OCI-LY7 (cell line): Measurements from ENCODE around the gene GRK5. TPM values are rescaled to one million over a fixed set of nuclear protein-coding genes. Genes with fewer than 3 reads are reported as not detected.

Experiments
- BruUV-seq: library from RNA; stranded (reverse); fragments of 400-500 nt; replicated peaks from 2 replicates; lab custom pipeline; 2021; lab: Mats Ljungman, UMichigan
- CTCF ChIA-PET: fragments of 300-600 bp; sonication (Branson Sonifier 250); formaldehyde crosslinking; loops from one replicate; lab custom pipeline; 2022; ENCODE audit warnings: antibody characterized with exemption; ENCODE audit not compliant: unreplicated experiment; lab: Charles Lee
- POLR2A ChIA-PET: fragments of 300-600 bp; sonication (Branson Sonifier 250); formaldehyde crosslinking; loops from one replicate; lab custom pipeline; 2022; ENCODE audit warnings: antibody characterized with exemption; lab: Charles Lee
- DNase-seq: peaks from one replicate; pipeline ENCODE4 v3.0.0-alpha.2; 2015; ENCODE audit warnings: low spot score
- H2AFZ ChIP-seq: fragments of 200-600 bp; sonication (generic), shearing (Covaris generic); 2 replicates; pipeline ENCODE4 v1.6.1; 2014; ENCODE audit warnings: mild to moderate bottlenecking, antibody characterized with exemption, low read length, moderate library complexity
- H3K27ac ChIP-seq: fragments of 200-600 bp; sonication (generic); 2 replicates; pipeline ENCODE4 v1.5.1; 2014; ENCODE audit warnings: mixed run types, low read depth, mild to moderate bottlenecking, moderate library complexity, low read length, inconsistent platforms; ENCODE audit not compliant: poor library complexity, severe bottlenecking
- H3K36me3 ChIP-seq: fragments of 200-600 bp; sonication (generic); 2 replicates; pipeline ENCODE4 v1.6.1; 2014; ENCODE audit warnings: mild to moderate bottlenecking, antibody characterized with exemption, low read length, moderate library complexity, mixed read lengths; ENCODE audit not compliant: insufficient read depth
- H3K4me1 ChIP-seq: fragments of 200-600 bp; sonication (generic); 2 replicates; pipeline ENCODE4 v1.5.1; 2014; ENCODE audit warnings: mild to moderate bottlenecking, low read length; ENCODE audit not compliant: insufficient read depth, poor library complexity, severe bottlenecking
- H3K4me2 ChIP-seq: fragments of 200-600 bp; sonication (generic); 2 replicates; pipeline ENCODE4 v1.6.1; 2014; ENCODE audit warnings: mild to moderate bottlenecking, low read length
- H3K4me3 ChIP-seq: fragments of 200-600 bp; sonication (generic); 2 replicates; pipeline ENCODE4 v1.5.1; 2014; ENCODE audit warnings: mild to moderate bottlenecking, low read depth, low read length; ENCODE audit not compliant: poor library complexity, severe bottlenecking
- H3K79me2 ChIP-seq: fragments of 200-600 bp; sonication (generic); 2 replicates; pipeline ENCODE4 v1.6.1; 2016; ENCODE audit warnings: low read depth, mild to moderate bottlenecking, low read length, moderate library complexity, mixed read lengths; ENCODE audit not compliant: insufficient read depth
- H3K9me2 ChIP-seq: fragments of 200-600 bp; sonication (generic); 2 replicates; pipeline ENCODE4 v1.6.1; 2016; ENCODE audit warnings: mild to moderate bottlenecking, low read length, mixed read lengths; ENCODE audit not compliant: insufficient read depth
- H3K9me3 ChIP-seq: fragments of 200-600 bp; sonication (generic); 2 replicates; pipeline ENCODE4 v1.6.1; 2014; ENCODE audit warnings: mild to moderate bottlenecking, mixed run types, low read length, mixed read lengths
- H4K20me1 ChIP-seq: fragments of 200-600 bp; sonication (generic); 2 replicates; pipeline ENCODE4 v1.6.1; 2014; ENCODE audit warnings: mild to moderate bottlenecking, antibody characterized with exemption, low read length, moderate library complexity, mixed read lengths; ENCODE audit not compliant: insufficient read depth
- CTCF ChIP-seq: fragments of 200-600 bp; sonication (generic); conservative IDR thresholded peaks from 2 replicates; pipeline ENCODE4 v1.5.1; 2014; ENCODE audit warnings: mild to moderate bottlenecking, antibody characterized with exemption, low read length, moderate library complexity, mixed read lengths
- EZH2phosphoT487 ChIP-seq: fragments of 200-600 bp; sonication (generic); IDR thresholded peaks from 2 replicates; pipeline ENCODE4 v1.6.1; 2018; ENCODE audit warnings: low read depth, borderline replicate concordance, mild to moderate bottlenecking, mixed run types, antibody characterized with exemption, low read length, moderate library complexity, mixed read lengths
- intact Hi-C: fragments of 100-400 bp; cut with micrococcal nuclease; formaldehyde crosslinking; loops from one replicate; pipeline ENCODE4 v1.10.0; 2022; ENCODE audit not compliant: unreplicated experiment
- total RNA-seq, 2 experiments: library from RNA; depleted of rRNA in 1 of 2; stranded (reverse); fragments of >200 nt in 1 of 2; shearing (Covaris generic) in 1 of 2; gene quantifications; 2 replicates each; pipeline ENCODE4 v1.2.3, GENCODE V29; 2014 to 2022

GRK5 gene
- total RNA-seq, 2 experiments from 2014 or later = 4.7 to 10.2 TPM

- no peak for DNase-seq
- no peak overlapping the region for H2AFZ ChIP-seq
- H3K9me2 ChIP-seq = no peaks in the 10 kb centered on the region
- H3K4me1 ChIP-seq = peaks cover 22% of the 10 kb centered on the region
- intact Hi-C loops = no loop called here
- no peaks in the 10 kb centered on the region for H4K20me1 ChIP-seq
- H3K27ac ChIP-seq = no peak overlapping the region
- TF ChIP-seq CTCF (no peak), EZH2phosphoT487 (no peak)
- ChIA-PET CTCF (interaction anchor here (1.5 to 1.6 kb wide), 2 partner anchors 33 to 240 kb away, joined by 6 to 7 read pairs; no protein-coding TSS in a partner anchor), POLR2A (no interaction called here)
- H3K4me2 ChIP-seq = no peak overlapping the region
- no peaks in the 10 kb centered on the region for H3K79me2 ChIP-seq
- H3K4me3 ChIP-seq = no peak overlapping the region
- BruUV-seq = no TSS peak
- no peaks in the 10 kb centered on the region for H3K36me3 ChIP-seq
- no peaks in the 10 kb centered on the region for H3K9me3 ChIP-seq
Measured at GRCh38 chr10:119446441-119447277, 239.3 kb downstream of the GRK5 start.

DNA sequence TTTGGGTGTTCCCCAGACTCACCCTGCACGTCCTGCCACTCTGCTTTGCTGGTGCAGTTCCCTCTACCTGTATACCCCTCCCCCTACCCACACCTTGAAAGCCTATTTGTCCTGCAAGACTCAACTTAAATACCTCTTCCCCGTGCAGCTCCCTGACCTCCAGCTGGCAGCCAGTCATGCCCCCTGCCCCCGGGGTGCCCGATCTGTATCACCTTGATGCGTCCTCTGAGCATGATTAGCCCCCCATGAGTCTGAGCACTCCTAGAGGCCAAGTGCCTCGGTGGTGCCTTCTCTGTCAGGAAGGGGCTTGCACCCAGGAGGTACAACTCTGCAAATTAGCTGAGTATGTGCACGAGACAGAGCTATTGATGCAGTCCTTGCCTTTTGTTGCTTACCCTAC is 240.1 kb downstream of the GRK5 start:
- no peak overlapping the region for H3K4me2 ChIP-seq
- no peaks in the 10 kb centered on the region for H3K36me3 ChIP-seq
- no peaks in the 10 kb centered on the region for H3K9me2 ChIP-seq
- TF ChIP-seq CTCF (no peak), EZH2phosphoT487 (no peak)
- peaks cover 14% of the 10 kb centered on the region for H3K4me1 ChIP-seq
- ChIA-PET CTCF (no interaction called here), POLR2A (no interaction called here)
- H3K4me3 ChIP-seq = no peak overlapping the region
- no TSS peak for BruUV-seq
- H2AFZ ChIP-seq = no peak overlapping the region
- DNase-seq = no peak
- no peaks in the 10 kb centered on the region for H3K79me2 ChIP-seq
- H3K27ac ChIP-seq = no peak overlapping the region
- no peaks in the 10 kb centered on the region for H4K20me1 ChIP-seq
- no peaks in the 10 kb centered on the region for H3K9me3 ChIP-seq
- intact Hi-C loops = no loop called here

DNA sequence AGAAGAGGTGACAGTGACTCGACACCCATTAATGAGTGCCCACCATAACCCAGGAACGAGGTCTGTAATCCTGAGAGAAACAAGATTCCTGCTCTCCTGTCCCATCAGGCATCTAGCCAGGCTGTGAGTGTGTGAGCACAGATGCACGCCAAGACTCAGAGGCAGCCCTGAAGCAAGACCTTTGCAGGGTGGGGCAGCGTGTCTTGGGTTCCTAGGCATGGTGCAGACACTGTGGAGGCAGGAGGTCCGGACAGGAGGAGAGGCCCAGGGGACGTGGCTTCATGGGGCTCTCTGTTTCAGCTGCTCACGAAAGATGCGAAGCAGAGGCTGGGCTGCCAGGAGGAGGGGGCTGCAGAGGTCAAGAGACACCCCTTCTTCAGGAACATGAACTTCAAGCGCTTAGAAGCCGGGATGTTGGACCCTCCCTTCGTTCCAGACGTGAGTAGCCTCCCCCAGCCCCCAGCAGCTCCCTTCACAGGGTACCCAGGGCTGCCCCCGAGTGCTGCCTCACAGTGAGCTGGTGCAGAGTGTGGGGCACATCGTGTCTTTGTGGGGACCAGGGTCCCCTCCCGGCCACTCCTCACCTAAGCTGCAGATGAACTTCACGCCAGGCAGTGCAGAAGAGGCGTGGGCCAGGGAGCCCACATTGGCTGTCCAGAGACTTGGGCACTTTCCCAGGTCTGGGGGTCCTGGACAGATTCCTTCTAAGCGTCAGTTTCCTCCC is 240.6 kb downstream of the GRK5 start:
- Histone ChIP-seq H4K20me1 (no peaks in the 10 kb centered on the region), H3K27ac (no peak overlapping the region), H3K9me3 (no peaks in the 10 kb centered on the region), H3K9me2 (no peaks in the 10 kb centered on the region), H3K4me3 (no peak overlapping the region), H3K4me1 (peaks cover 9% of the 10 kb centered on the region), H2AFZ (no peak overlapping the region), H3K36me3 (no peaks in the 10 kb centered on the region), H3K79me2 (no peaks in the 10 kb centered on the region), H3K4me2 (no peak overlapping the region)
- POLR2A ChIA-PET = interaction anchor here (0.6 kb wide), 1 partner anchor 137 kb away, joined by 3 read pairs; no protein-coding TSS in a partner anchor
- no TSS peak for BruUV-seq
- TF ChIP-seq CTCF (no peak), EZH2phosphoT487 (no peak)
- CTCF ChIA-PET = no interaction called here
- no peak for DNase-seq
- intact Hi-C loops = no loop called here
